ENCODE measurements around the gene CCDC177. TPM values are rescaled to one million over a fixed set of nuclear protein-coding genes. Genes with fewer than 3 reads are reported as not detected.

Gene CCDC177
- total and polyA plus RNA-seq, 2 of the 8 experiments (the other 6 are each of a cell fraction or from before 2014, with no cell fraction given), result 0.62 to 2.8 TPM

DNA sequence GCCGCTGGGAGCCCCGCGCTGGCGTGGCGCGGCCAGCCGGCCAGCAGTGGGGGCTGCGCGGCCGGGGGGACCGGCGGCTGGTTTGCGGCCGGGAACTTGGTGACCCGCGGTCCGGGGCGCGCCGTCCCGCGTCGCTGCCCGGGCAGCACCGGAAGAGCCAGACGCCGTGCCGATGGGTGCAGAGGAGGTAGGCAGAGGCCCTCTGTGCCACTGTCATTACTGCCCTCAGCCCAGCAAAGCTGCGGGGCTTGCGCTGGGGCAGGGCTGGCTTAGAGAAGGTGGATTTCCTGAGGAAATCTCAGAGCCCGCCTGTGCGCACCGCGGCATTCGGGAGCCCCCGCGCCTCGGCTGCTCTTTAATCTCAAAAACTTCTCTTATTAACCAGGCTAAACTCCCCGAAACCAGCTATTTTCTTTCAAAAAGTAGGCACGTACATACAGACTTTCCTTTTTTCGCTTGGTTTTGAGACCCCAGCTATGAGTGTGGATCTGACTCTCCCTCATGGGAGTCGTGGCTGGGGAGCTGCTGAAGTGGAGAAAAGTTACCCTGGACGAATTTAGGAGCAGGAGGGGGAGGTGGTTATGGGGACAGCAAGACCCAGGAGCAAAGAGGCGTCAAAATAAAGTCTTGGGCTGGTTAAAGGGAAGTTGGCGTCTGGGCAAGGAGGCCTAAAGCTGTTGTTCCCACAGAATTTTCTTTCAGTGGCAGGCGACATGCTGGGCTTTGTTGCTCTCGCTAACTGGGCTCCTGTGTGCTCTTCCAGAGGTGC, 37.5 kb upstream of the CCDC177 start:
- no peak overlapping the region for H4K91ac ChIP-seq (replicated peaks; ENCODE audit: insufficient read length, low read length)
- no peak overlapping the region for H4K8ac ChIP-seq (ENCODE audit: extremely low read depth, insufficient read depth, low read length)
- no peaks in the 10 kb centered on the region for H3K79me1 ChIP-seq (ENCODE audit: low read depth, low read length)
- H2AK5ac ChIP-seq (ENCODE audit: low read depth, low read length), result no peak overlapping the region
- no peak overlapping the region for H3K23ac ChIP-seq (ENCODE audit: insufficient read length)
- no peak for FAIRE-seq
- CTCF ChIA-PET (ENCODE audit: partially characterized antibody), result interaction anchor here (0.6 to 6.9 kb wide), 11 partner anchors 8 to 912 kb away, joined by 3 to 31 read pairs (median 3); no protein-coding TSS in a partner anchor
- no peak overlapping the region for H4K5ac ChIP-seq (ENCODE audit: insufficient read length, low read depth, low read length)
- H3K14ac ChIP-seq (ENCODE audit: insufficient read length), result no peak overlapping the region
- H3K36me3 ChIP-seq (ENCODE audit: control insufficient read depth in 2 of 4, insufficient read depth in 4 of 4, low read length in 3 of 4), result no peaks in the 10 kb centered on the region
- no peak overlapping the region for H2BK15ac ChIP-seq (ENCODE audit: low read length)
- peaks cover 13% of the 10 kb centered on the region; the same call in 1 of the 2 replicates for H3K23me2 ChIP-seq (ENCODE audit: low read depth, low read length)
- no peaks in the 10 kb centered on the region for H4K20me1 ChIP-seq (replicated peaks in 1 of 2; ENCODE audit: control insufficient read depth in 1 of 2, insufficient read depth in 2 of 2, low read length in 2 of 2)
- H3K27me3 ChIP-seq (replicated peaks in 1 of 4; ENCODE audit: control insufficient read depth in 3 of 4, extremely low read depth in 1 of 4, insufficient read depth in 3 of 4, low read length in 3 of 4), result peaks cover 0 to 3% (median 0%) of the 10 kb centered on the region in 4 experiments; a peak in 1 of 7 replicates
- TF ChIP-seq BCL11A (IDR thresholded peaks at IDR 0.05; ENCODE audit: low read depth in 2 of 2, low read length in 2 of 2), result no peak
- TF ChIP-seq HDAC2 (IDR thresholded peaks at IDR 0.05; ENCODE audit: borderline replicate concordance in 1 of 2, low read depth in 2 of 2, low read length in 2 of 2), result peak in 1 of 2 experiments; percentile 89; a peak in 1 of 4 replicates
- TF ChIP-seq CREB1 (IDR thresholded peaks at IDR 0.05), result no peak
- TF ChIP-seq, protein P1, sequence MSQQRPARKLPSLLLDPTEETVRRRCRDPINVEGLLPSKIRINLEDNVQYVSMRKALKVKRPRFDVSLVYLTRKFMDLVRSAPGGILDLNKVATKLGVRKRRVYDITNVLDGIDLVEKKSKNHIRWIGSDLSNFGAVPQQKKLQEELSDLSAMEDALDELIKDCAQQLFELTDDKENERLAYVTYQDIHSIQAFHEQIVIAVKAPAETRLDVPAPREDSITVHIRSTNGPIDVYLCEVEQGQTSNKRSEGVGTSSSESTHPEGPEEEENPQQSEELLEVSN (IDR thresholded peaks at IDR 0.05), result peak; percentile 28; the same call in 1 of the 2 replicates
- TF ChIP-seq KDM4A (IDR thresholded peaks at IDR 0.05; ENCODE audit: low read depth, low read length, severe bottlenecking), result peak; percentile 49
- no peak for TF ChIP-seq KDM5A (IDR thresholded peaks at IDR 0.05; ENCODE audit: low read length)
- TF ChIP-seq CEBPB (IDR thresholded peaks at IDR 0.05; ENCODE audit: low read depth, low read length), result no peak
- TF ChIP-seq SUZ12 (IDR thresholded peaks at IDR 0.05; ENCODE audit: low read length), result 0 out of 2 replicates have a peak, but pooled peaks have one; percentile 40
- H2BK12ac ChIP-seq (ENCODE audit: low read depth, low read length), result no peak overlapping the region
- 1% methylated on average over 46 of the region's 47 CpGs; no CpG with 5 or more reads in 1 of the 2 experiments for WGBS, 2 experiments (ENCODE audit: extremely low coverage in 1 of 2, insufficient coverage in 1 of 2, insufficient read length in 1 of 2, insufficient replicate concordance in 2 of 2, low coverage in 1 of 2, low lambda C conversion rate in 2 of 2, missing lambda C conversion rate in 1 of 2)
- H2BK20ac ChIP-seq (ENCODE audit: low read length), result no peak overlapping the region
- POLR2A ChIA-PET (ENCODE audit: partially characterized antibody), result interaction anchor here (0.8 to 3.1 kb wide), 6 partner anchors 20 to 164 kb away, joined by 3 to 18 read pairs (median 3); partner anchors contain the start of gene SRSF5
- peak overlapping the region in 3 of 4 experiments; percentile 16 to 87 (median 46); a peak in 3 of 7 replicates for H3K9ac ChIP-seq (replicated peaks in 1 of 4; ENCODE audit: extremely low read depth in 1 of 4, low read depth in 3 of 4, low read length in 3 of 4)
- H3K18ac ChIP-seq (ENCODE audit: extremely low read depth, low read length), result peak overlapping the region; percentile 14; the same call in 1 of the 2 replicates
- peak overlapping the region; percentile 47 to 80 (median 60) for H3K4me3 ChIP-seq (ENCODE audit: extremely low read depth in 1 of 4, insufficient read depth in 2 of 4, low read depth in 3 of 4, low read length in 4 of 4)
- no peak for DNase-seq (ENCODE audit: low read depth in 1 of 2, low spot score in 2 of 2)
- H2BK120ac ChIP-seq (replicated peaks; ENCODE audit: low read depth, low read length), result no peak overlapping the region
- peaks cover 2 to 15% (median 5%) of the 10 kb centered on the region in 4 experiments; a peak in 5 of 7 replicates for H3K4me1 ChIP-seq (replicated peaks in 1 of 4; ENCODE audit: control insufficient read depth in 3 of 4, insufficient read depth in 4 of 4, low read length in 3 of 4)
- no peak overlapping the region for H3K56ac ChIP-seq (replicated peaks; ENCODE audit: insufficient read length, low read depth, low read length)
- no peaks in the 10 kb centered on the region for H3K9me3 ChIP-seq (ENCODE audit: insufficient read depth in 2 of 2, low read depth in 1 of 2, low read length in 1 of 2)
- no peak overlapping the region for H3K4ac ChIP-seq (replicated peaks; ENCODE audit: insufficient read length, low read depth, low read length)
- H2AFZ ChIP-seq (ENCODE audit: low read length), result 0 out of 2 replicates have a peak overlapping the region, but pooled peaks have one; percentile 27
- H2BK5ac ChIP-seq (ENCODE audit: low read depth, low read length), result no peak overlapping the region
- H3K27ac ChIP-seq (ENCODE audit: low read depth, low read length), result no peak overlapping the region
- H3K4me2 ChIP-seq (ENCODE audit: insufficient read depth in 1 of 2, low read depth in 2 of 2, low read length in 2 of 2), result peak overlapping the region; percentile 85 to 92
- H3K79me2 ChIP-seq (ENCODE audit: control insufficient read depth in 1 of 2, insufficient read depth in 2 of 2, low read length in 2 of 2), result 0 out of 4 replicates have a peak, but pooled peaks cover 0 to 5% of the 10 kb centered on the region in 2 experiments
